Astrocyte (in vitro differentiated cells and primary cell): ENCODE measurements around the gene C3. TPM values are rescaled to one million over a fixed set of nuclear protein-coding genes. Genes with fewer than 3 reads are reported as not detected.

Source experiments
- DNase-seq: peaks from one replicate; pipeline ENCODE4 v3.0.0-alpha.2; 2010; ENCODE audit warnings: low read depth
- FAIRE-seq: peaks from 2 replicates; lab custom pipeline; 2011; peaks lifted over from hg19 to GRCh38; lab: Jason Lieb, UNC
- H2AFZ ChIP-seq: 2 replicates; pipeline ENCODE4 v1.6.0; 2012; ENCODE audit warnings: low read depth, low read length, inconsistent platforms
- H3K27ac ChIP-seq: 2 replicates; pipeline ENCODE4 v1.5.1; 2011; ENCODE audit warnings: low read depth, low read length, inconsistent platforms
- H3K27me3 ChIP-seq: 2 replicates; pipeline ENCODE4 v1.6.0; 2011; ENCODE audit warnings: low read length, inconsistent platforms; ENCODE audit not compliant: insufficient read depth
- H3K36me3 ChIP-seq: 2 replicates; pipeline ENCODE4 v1.5.1; 2011; ENCODE audit warnings: low read length, inconsistent platforms; ENCODE audit not compliant: insufficient read depth
- H3K4me1 ChIP-seq: 2 replicates; pipeline ENCODE4 v1.5.1; 2011; ENCODE audit warnings: low read length, inconsistent platforms; ENCODE audit not compliant: insufficient read depth
- H3K4me2 ChIP-seq: 2 replicates; pipeline ENCODE4 v1.6.0; 2012; ENCODE audit warnings: low read length, inconsistent platforms
- H3K4me3 ChIP-seq: 2 replicates; pipeline ENCODE4 v1.5.1; 2011; ENCODE audit warnings: low read depth, mild to moderate bottlenecking, low read length, inconsistent platforms; ENCODE audit not compliant: insufficient read depth
- H3K79me2 ChIP-seq: 2 replicates; pipeline ENCODE4 v1.6.0; 2012; ENCODE audit warnings: mild to moderate bottlenecking, low read length, inconsistent platforms; ENCODE audit not compliant: insufficient read depth
- H3K9ac ChIP-seq: 2 replicates; pipeline ENCODE4 v1.6.0; 2012; ENCODE audit warnings: mild to moderate bottlenecking, low read length, inconsistent platforms
- H3K9me3 ChIP-seq: 2 replicates; pipeline ENCODE4 v1.5.1; 2012; ENCODE audit warnings: low read depth, mild to moderate bottlenecking, low read length, inconsistent platforms; ENCODE audit not compliant: insufficient read depth
- H4K20me1 ChIP-seq: 2 replicates; pipeline ENCODE4 v1.6.0; 2012; ENCODE audit warnings: low read length, inconsistent platforms; ENCODE audit not compliant: insufficient read depth
- H3K27ac Mint-ChIP-seq: one replicate; pipeline ENCODE4 v1.8.0; 2021; ENCODE audit warnings: mild to moderate bottlenecking, mixed read lengths; ENCODE audit not compliant: unreplicated experiment
- H3K27me3 Mint-ChIP-seq: one replicate; pipeline ENCODE4 v1.8.0; 2021; ENCODE audit warnings: low read depth, mixed read lengths; ENCODE audit not compliant: unreplicated experiment
- H3K36me3 Mint-ChIP-seq: one replicate; pipeline ENCODE4 v1.8.0; 2021; ENCODE audit warnings: low read depth, mixed read lengths; ENCODE audit not compliant: unreplicated experiment
- H3K4me1 Mint-ChIP-seq: one replicate; pipeline ENCODE4 v1.8.0; 2021; ENCODE audit warnings: low read depth, mixed read lengths; ENCODE audit not compliant: unreplicated experiment
- H3K4me3 Mint-ChIP-seq: one replicate; pipeline ENCODE4 v1.8.0; 2021; ENCODE audit warnings: mild to moderate bottlenecking, moderate library complexity, mixed read lengths; ENCODE audit not compliant: unreplicated experiment
- H3K9me3 Mint-ChIP-seq: one replicate; pipeline ENCODE4 v1.8.0; 2021; ENCODE audit warnings: mild to moderate bottlenecking, mixed read lengths; ENCODE audit not compliant: unreplicated experiment
- CTCF ChIP-seq: IDR thresholded peaks from 2 replicates; pipeline ENCODE4 v1.5.1; 2011; ENCODE audit warnings: low read depth, mild to moderate bottlenecking, inconsistent platforms, low read length, moderate library complexity; ENCODE audit not compliant: insufficient read depth
- EZH2 ChIP-seq: IDR thresholded peaks from 2 replicates; pipeline ENCODE4 v1.6.1; 2012; ENCODE audit warnings: mild to moderate bottlenecking, low read length, inconsistent platforms; ENCODE audit not compliant: insufficient read depth
- total RNA-seq: library from RNA; stranded (reverse); gene quantifications from 2 replicates; pipeline ENCODE4 v1.2.1, GENCODE V29; 2021

The C3 gene
- total RNA-seq, 1 donor from 2014 or later, result 2.4 TPM

DNA sequence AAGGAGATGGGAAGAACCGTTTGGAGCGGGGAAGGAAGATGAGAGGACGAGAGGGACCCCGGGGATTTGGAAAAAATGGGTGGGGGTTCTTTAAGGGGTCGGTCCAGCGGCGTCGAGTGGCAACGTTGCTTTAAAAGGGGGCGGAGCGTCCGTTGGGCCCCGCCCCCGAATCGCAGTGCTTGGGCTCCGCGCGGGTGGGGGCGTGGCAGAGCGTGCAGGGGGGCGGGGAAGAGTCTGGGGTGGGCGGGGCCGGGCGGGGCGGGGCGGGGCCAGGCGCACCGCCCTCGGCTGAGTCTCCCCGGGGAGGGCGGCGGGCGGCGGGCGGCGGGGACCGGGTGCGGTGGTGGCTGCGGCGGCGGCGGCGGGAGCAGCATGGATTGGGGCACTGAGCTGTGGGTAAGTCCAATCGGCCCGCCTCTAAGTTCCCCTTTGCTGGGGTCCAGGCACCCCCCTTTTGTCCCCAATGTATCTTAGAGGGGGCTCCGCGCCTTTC, 19.0 kb upstream of the C3 start, which contains the start of gene TRIP10:
TSS of gene TRIP10 (plus strand) at position 291 of the 493 bp plus-strand sequence. CDS start at position 373, 82 bp downstream.
- Histone ChIP-seq H3K36me3 (peaks cover 5% of the 10 kb centered on the region), H3K4me2 (peak within 1 kb of the TSS; percentile 95), H3K9me3 (no peaks in the 10 kb centered on the region), H3K9ac (peak within 1 kb of the TSS; percentile 83), H3K27ac (peak within 1 kb of the TSS; percentile 50), H4K20me1 (peaks cover 8% of the 10 kb centered on the region), H3K4me3 (peak within 1 kb of the TSS; percentile 78), H2AFZ (peak within 1 kb of the TSS; percentile 70), H3K27me3 (no peaks in the 10 kb centered on the region), H3K4me1 (peaks cover 35% of the 10 kb centered on the region), H3K79me2 (peaks cover 39% of the 10 kb centered on the region)
- Mint-ChIP-seq H3K27ac (peak within 1 kb of the TSS; percentile 91), H3K9me3 (no peaks in the 10 kb centered on the region), H3K27me3 (no peaks in the 10 kb centered on the region), H3K36me3 (peaks cover 8% of the 10 kb centered on the region), H3K4me3 (peak within 1 kb of the TSS; percentile 99), H3K4me1 (peaks cover 26% of the 10 kb centered on the region)
- no peak for TF ChIP-seq CTCF
- no peak for TF ChIP-seq EZH2
- FAIRE-seq, result no peak
- peak; percentile 15 for DNase-seq

- H2AFZ ChIP-seq, result peak overlapping the region; percentile 70
- Mint-ChIP-seq H3K4me1 (peaks cover 20% of the 10 kb centered on the region), H3K27me3 (no peaks in the 10 kb centered on the region), H3K9me3 (no peaks in the 10 kb centered on the region), H3K27ac (peak overlapping the region; percentile 91), H3K36me3 (peaks cover 3% of the 10 kb centered on the region), H3K4me3 (peak overlapping the region; percentile 99)
- DNase-seq, result peak; percentile 10
- peak overlapping the region; percentile 54 for H3K9ac ChIP-seq
- H3K27me3 ChIP-seq, result no peaks in the 10 kb centered on the region
- no peak for TF ChIP-seq CTCF
- no peak for FAIRE-seq
- H3K27ac ChIP-seq, result peak overlapping the region; percentile 50
- H3K79me2 ChIP-seq, result peaks cover 39% of the 10 kb centered on the region
- H3K4me2 ChIP-seq, result peak overlapping the region; percentile 84
- H3K4me3 ChIP-seq, result peak overlapping the region; percentile 29
- H3K9me3 ChIP-seq, result no peaks in the 10 kb centered on the region
- H3K36me3 ChIP-seq, result peaks cover 5% of the 10 kb centered on the region
- peaks cover 29% of the 10 kb centered on the region for H3K4me1 ChIP-seq
- peaks cover 3% of the 10 kb centered on the region for H4K20me1 ChIP-seq
Measured at GRCh38 chr19:6738787-6739389, 18.4 kb upstream of the C3 start.
